Endothelial cell of umbilical vein (primary cell): ENCODE data around the gene GNAO1.

Experiments used
- EZH2 ChIP-seq: IDR thresholded peaks from 2 replicates; pipeline ENCODE4 v1.6.1; 2012; ENCODE audit warnings: borderline replicate concordance, low read depth, mild to moderate bottlenecking, moderate library complexity, low read length, inconsistent platforms; ENCODE audit not compliant: severe bottlenecking
- MYC ChIP-seq: IDR thresholded peaks from one replicate; pipeline ENCODE4 v1.6.1; 2011; ENCODE audit warnings: mild to moderate bottlenecking, low read depth, low read length
- POLR2A ChIP-seq: IDR thresholded peaks from 2 replicates; pipeline ENCODE4 v1.6.1; 2012; ENCODE audit warnings: low read depth, mild to moderate bottlenecking, control low read depth, low read length
- POLR2AphosphoS5 ChIP-seq: IDR thresholded peaks from 2 replicates; pipeline ENCODE4 v1.6.1; 2012; ENCODE audit warnings: low read depth, mild to moderate bottlenecking, control low read depth, low read length, moderate library complexity; ENCODE audit not compliant: insufficient read depth
- TF ChIP-seq, protein P1 (sequence below), 2 donors: IDR thresholded peaks; 1 replicate in 1 of 2; 2 replicates in 1 of 2; pipeline ENCODE4 v1.5.1; 2011; ENCODE audit warnings: low read length in 2 of 2, mild to moderate bottlenecking in 2 of 2, moderate library complexity in 2 of 2, control low read depth in 1 of 2, inconsistent platforms in 1 of 2, low read depth in 1 of 2; ENCODE audit not compliant: insufficient read depth in 1 of 2; ENCODE audit errors: extremely low read depth in 1 of 2

DNA sequence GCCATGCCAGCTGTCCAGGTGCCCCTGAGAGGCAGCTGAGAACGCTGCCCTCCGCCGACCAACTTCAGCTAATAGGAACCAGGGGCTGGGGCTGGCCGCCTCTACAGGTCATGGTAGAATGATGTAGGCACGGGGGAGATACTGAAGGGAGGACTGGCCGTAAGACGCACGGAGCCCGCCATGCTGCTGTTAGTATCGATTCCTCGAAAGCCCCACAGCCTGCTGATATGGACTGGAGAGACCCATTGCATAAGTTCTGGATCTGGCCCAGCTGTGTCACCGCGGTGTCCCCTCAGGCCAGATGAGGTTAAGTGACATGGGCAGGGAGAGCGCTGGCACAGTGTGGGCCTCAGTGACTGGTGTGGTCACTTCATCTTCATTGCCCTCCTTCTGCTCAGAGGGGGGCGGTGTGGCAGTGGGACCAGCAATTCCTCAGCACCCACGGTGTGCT lies 158.4 kb downstream of the GNAO1 start:
- TF ChIP-seq, protein P1, sequence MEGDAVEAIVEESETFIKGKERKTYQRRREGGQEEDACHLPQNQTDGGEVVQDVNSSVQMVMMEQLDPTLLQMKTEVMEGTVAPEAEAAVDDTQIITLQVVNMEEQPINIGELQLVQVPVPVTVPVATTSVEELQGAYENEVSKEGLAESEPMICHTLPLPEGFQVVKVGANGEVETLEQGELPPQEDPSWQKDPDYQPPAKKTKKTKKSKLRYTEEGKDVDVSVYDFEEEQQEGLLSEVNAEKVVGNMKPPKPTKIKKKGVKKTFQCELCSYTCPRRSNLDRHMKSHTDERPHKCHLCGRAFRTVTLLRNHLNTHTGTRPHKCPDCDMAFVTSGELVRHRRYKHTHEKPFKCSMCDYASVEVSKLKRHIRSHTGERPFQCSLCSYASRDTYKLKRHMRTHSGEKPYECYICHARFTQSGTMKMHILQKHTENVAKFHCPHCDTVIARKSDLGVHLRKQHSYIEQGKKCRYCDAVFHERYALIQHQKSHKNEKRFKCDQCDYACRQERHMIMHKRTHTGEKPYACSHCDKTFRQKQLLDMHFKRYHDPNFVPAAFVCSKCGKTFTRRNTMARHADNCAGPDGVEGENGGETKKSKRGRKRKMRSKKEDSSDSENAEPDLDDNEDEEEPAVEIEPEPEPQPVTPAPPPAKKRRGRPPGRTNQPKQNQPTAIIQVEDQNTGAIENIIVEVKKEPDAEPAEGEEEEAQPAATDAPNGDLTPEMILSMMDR (IDR thresholded peaks at IDR 0.05; ENCODE audit: extremely low read depth in 1 of 2, insufficient read depth in 1 of 2, low read depth in 1 of 2, low read length in 2 of 2), result no peak
- TF ChIP-seq POLR2AphosphoS5, result no peak
- TF ChIP-seq MYC, result no peak
- no peak for TF ChIP-seq POLR2A
- no peak for TF ChIP-seq EZH2
